Peyer's patch (tissue), 4 donors: ENCODE measurements around the gene ZFYVE26. TPM values are rescaled to one million over a fixed set of nuclear protein-coding genes. Genes with fewer than 3 reads are reported as not detected.
"Not testable (repeated sequence)": the region's sequence is repeated elsewhere in the genome, so short reads cannot be mapped to it uniquely, and the experiment has no call there.

Experiments
- DNase-seq, 3 donors: peaks; one replicate each; pipeline ENCODE4 v3.0.0-alpha.2; 2017 to 2019
- H3K27ac ChIP-seq, 4 donors: fragments of 200-600 bp; sonication (generic); one replicate each; pipeline ENCODE4 v1.5.1; 2016 to 2019
- H3K27me3 ChIP-seq, 2 donors: fragments of 200-600 bp; sonication (generic); one replicate each; pipeline ENCODE4 v1.5.1; 2019
- H3K36me3 ChIP-seq, 3 donors: fragments of 200-600 bp; sonication (generic); one replicate each; pipeline ENCODE4 v1.5.1; 2016 to 2019
- H3K4me1 ChIP-seq, 4 donors: fragments of 200-600 bp; sonication (generic); one replicate each; pipeline ENCODE4 v1.5.1; 2016 to 2019
- H3K4me3 ChIP-seq, 4 donors: fragments of 200-600 bp; sonication (generic); 1 replicate in 3 of 4; 2 replicates in 1 of 4; pipeline ENCODE4 v1.5.1; 2016 to 2019; ENCODE audit warnings: mild to moderate bottlenecking in 1 of 4
- H3K9me3 ChIP-seq, 4 donors: fragments of 200-600 bp; sonication (generic); one replicate each; pipeline ENCODE4 v1.5.1; 2016 to 2019; ENCODE audit warnings: mild to moderate bottlenecking in 1 of 4
- CTCF ChIP-seq, 6 experiments: fragments of 450-650 bp in 4 of 6; fragments of 200-600 bp in 2 of 6; sonication (generic) in 1 of 6; IDR thresholded peaks; one replicate each; pipeline ENCODE4 v1.5.1; 2017 to 2019; ENCODE audit warnings: antibody characterized with exemption in 6 of 6, mild to moderate bottlenecking in 3 of 6, moderate library complexity in 1 of 6
- POLR2A ChIP-seq, 2 donors: fragments of 450-650 bp; IDR thresholded peaks; one replicate each; pipeline ENCODE4 v1.5.1; 2017; ENCODE audit warnings: antibody characterized with exemption in 2 of 2, mild to moderate bottlenecking in 2 of 2, moderate library complexity in 2 of 2
- total RNA-seq, 4 donors: library from RNA; depleted of rRNA; stranded (reverse); fragments of >200 nt; gene quantifications; one replicate each; pipeline ENCODE4 v1.1.0, GENCODE V29; 2016

Gene ZFYVE26
- total RNA-seq, 4 donors from 2014 or later = 27.5 to 48.7 (median 42.6) TPM

GRCh38 chr14:67820428-67820971 lies 4.1 kb upstream of the ZFYVE26 start:
- peak in 1 of 3 donors; percentile 69 for DNase-seq
- Histone ChIP-seq H3K36me3 (no peaks in the 10 kb centered on the region), H3K4me1 (peaks cover 0 to 4% (median 1%) of the 10 kb centered on the region in 4 donors), H3K4me3 (peak overlapping the region; percentile 58 to 93 (median 74)), H3K27me3 (no peaks in the 10 kb centered on the region), H3K27ac (peak overlapping the region in 3 of 4 donors; percentile 74 to 79 (median 75)), H3K9me3 (no peaks in the 10 kb centered on the region)
- TF ChIP-seq CTCF (IDR thresholded peaks at IDR 0.05) (no peak), POLR2A (IDR thresholded peaks at IDR 0.05) (peak in 1 of 2 donors; percentile 13)

GRCh38 chr14:67819563-67820421 lies 3.4 kb upstream of the ZFYVE26 start, which contains the start of gene RAD51B:
Gene RAD51B, plus strand, starts transcription at chr14:67819779.
- Histone ChIP-seq H3K27ac (peak within 1 kb of the TSS; percentile 74 to 79 (median 76)), H3K36me3 (no peaks in the 10 kb centered on the region)
- TF ChIP-seq POLR2A (IDR thresholded peaks at IDR 0.05) (no peak), CTCF (IDR thresholded peaks at IDR 0.05) (no peak)

GRCh38 chr14:67818476-67818875 lies 2.1 kb upstream of the ZFYVE26 start:
- H3K27me3 ChIP-seq, H3K27ac ChIP-seq, H3K4me3 ChIP-seq, H3K36me3 ChIP-seq, DNase-seq, H3K9me3 ChIP-seq: not testable (repeated sequence)
- peaks cover 0 to 14% (median 1%) of the 10 kb centered on the region in 4 donors for H3K4me1 ChIP-seq

More at GRCh38 chr14:67819563-67820421, 3.4 kb upstream of the ZFYVE26 start, which contains the start of gene RAD51B:
- peak; percentile 86 to 94 (median 87) for DNase-seq
- Histone ChIP-seq H3K27me3 (no peaks in the 10 kb centered on the region), H3K9me3 (no peaks in the 10 kb centered on the region), H3K4me1 (peaks cover 0 to 11% (median 1%) of the 10 kb centered on the region in 4 donors), H3K4me3 (peak within 1 kb of the TSS; percentile 58 to 93 (median 74))

- Histone ChIP-seq H3K9me3 (no peaks in the 10 kb centered on the region), H3K4me3 (no peak overlapping the region), H3K4me1 (peaks cover 0 to 14% (median 1%) of the 10 kb centered on the region in 4 donors), H3K27me3 (no peaks in the 10 kb centered on the region), H3K36me3 (peaks cover 0 to 7% (median 0%) of the 10 kb centered on the region in 3 donors), H3K27ac (no peak overlapping the region)
- no peak for DNase-seq
- TF ChIP-seq POLR2A (IDR thresholded peaks at IDR 0.05) (no peak), CTCF (IDR thresholded peaks at IDR 0.05) (no peak)
Observed at GRCh38 chr14:67817750-67818438, 1.5 kb upstream of the ZFYVE26 start.

- DNase-seq = no peak
- Histone ChIP-seq H3K27me3 (no peaks in the 10 kb centered on the region), H3K4me3 (peak overlapping the region; percentile 53 to 76 (median 70)), H3K36me3 (peaks cover 0 to 19% (median 0%) of the 10 kb centered on the region in 3 donors), H3K9me3 (no peaks in the 10 kb centered on the region), H3K4me1 (peaks cover 0 to 14% (median 1%) of the 10 kb centered on the region in 4 donors), H3K27ac (peak overlapping the region in 3 of 4 donors; percentile 66 to 78 (median 67))
- TF ChIP-seq POLR2A (IDR thresholded peaks at IDR 0.05) (no peak), CTCF (IDR thresholded peaks at IDR 0.05) (no peak)
Observed at GRCh38 chr14:67815573-67816225, 691 bp downstream of the ZFYVE26 start.
